ENCODE data around the gene CARS2.

Gene CARS2

DNA sequence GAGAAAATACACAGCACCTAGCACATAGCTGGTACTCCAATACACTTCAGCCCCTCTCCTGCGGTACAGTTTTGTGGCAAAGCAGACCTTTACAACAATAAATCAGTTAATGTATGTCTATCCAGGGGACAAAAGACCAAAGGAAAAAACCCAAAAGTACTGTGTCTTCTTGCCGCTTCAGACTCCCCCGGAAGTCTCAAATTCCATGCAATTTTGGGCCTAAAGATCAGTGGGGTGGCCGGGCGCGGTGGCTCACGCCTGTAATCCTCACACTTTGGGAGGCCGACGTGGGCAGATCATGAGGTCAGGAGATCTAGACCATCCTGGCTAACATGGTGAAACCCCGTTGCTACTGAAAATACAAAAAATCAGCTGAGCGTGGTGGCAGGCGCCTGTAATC, 16.2 kb downstream of the CARS2 start:
- H3K4me3 ChIP-seq (ENCODE audit: low read depth, low read length): no peak overlapping the region
- TF ChIP-seq, protein P1, sequence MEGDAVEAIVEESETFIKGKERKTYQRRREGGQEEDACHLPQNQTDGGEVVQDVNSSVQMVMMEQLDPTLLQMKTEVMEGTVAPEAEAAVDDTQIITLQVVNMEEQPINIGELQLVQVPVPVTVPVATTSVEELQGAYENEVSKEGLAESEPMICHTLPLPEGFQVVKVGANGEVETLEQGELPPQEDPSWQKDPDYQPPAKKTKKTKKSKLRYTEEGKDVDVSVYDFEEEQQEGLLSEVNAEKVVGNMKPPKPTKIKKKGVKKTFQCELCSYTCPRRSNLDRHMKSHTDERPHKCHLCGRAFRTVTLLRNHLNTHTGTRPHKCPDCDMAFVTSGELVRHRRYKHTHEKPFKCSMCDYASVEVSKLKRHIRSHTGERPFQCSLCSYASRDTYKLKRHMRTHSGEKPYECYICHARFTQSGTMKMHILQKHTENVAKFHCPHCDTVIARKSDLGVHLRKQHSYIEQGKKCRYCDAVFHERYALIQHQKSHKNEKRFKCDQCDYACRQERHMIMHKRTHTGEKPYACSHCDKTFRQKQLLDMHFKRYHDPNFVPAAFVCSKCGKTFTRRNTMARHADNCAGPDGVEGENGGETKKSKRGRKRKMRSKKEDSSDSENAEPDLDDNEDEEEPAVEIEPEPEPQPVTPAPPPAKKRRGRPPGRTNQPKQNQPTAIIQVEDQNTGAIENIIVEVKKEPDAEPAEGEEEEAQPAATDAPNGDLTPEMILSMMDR (IDR thresholded peaks at IDR 0.05; ENCODE audit: low read depth, low read length): no peak
- TF ChIP-seq POLR2A (IDR thresholded peaks at IDR 0.05; ENCODE audit: extremely low read depth, insufficient read length) (no peak), MYC (IDR thresholded peaks at IDR 0.05; ENCODE audit: low read depth, low read length) (no peak)
- TF ChIP-seq, protein P2, sequence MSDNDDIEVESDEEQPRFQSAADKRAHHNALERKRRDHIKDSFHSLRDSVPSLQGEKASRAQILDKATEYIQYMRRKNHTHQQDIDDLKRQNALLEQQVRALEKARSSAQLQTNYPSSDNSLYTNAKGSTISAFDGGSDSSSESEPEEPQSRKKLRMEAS (IDR thresholded peaks at IDR 0.05; ENCODE audit: low read depth, low read length): no peak
- no peak for DNase-seq (ENCODE audit: low read depth)

DNA sequence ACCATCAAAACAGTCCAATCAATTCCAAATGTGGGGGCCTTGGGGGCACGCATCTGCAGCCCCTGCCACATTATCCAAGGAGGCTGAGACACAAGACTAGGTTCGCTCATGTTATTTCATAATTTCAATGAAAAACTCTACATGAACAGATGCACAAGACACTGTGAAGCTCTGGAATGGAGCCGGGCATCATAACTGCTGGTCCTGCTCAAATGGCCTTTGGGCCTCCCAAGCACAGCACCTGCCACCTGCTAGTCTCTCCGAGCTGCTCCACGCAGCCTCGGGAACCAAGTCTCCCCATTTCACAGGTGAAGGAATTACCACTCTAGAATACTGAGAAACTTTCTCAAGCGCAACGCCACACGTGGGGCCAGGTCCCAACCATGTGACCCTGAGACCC, 16.9 kb downstream of the CARS2 start:
- no peak for TF ChIP-seq MYC (IDR thresholded peaks at IDR 0.05; ENCODE audit: low read depth, low read length)
- TF ChIP-seq, protein P2 (IDR thresholded peaks at IDR 0.05; ENCODE audit: low read depth, low read length): no peak
- no peak for TF ChIP-seq POLR2A (IDR thresholded peaks at IDR 0.05; ENCODE audit: extremely low read depth, insufficient read length)
- TF ChIP-seq, protein P1 (IDR thresholded peaks at IDR 0.05; ENCODE audit: low read depth, low read length): no peak
- H3K4me3 ChIP-seq (ENCODE audit: low read depth, low read length): no peak overlapping the region
- DNase-seq (ENCODE audit: low read depth): no peak

DNA sequence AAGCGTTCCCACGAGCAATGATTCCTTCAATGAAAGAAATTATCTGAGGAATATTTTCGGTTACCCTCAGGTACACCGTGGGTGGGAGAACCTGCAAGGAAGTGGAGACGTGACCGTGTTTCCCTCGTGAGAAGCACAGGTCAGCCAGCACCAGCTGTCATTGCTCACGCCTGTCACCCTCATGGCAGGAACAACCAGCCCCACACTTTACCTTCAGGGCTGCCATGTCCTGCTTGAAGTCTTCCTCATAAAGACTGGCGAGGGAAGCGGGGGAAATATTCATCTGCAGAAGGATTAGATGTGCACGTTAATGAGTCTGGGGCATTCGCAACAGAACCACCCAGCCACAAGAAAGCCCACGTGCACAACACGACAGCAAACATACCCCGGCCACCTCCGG, 18.2 kb downstream of the CARS2 start:
- H3K4me3 ChIP-seq (ENCODE audit: low read depth, low read length): no peak overlapping the region
- TF ChIP-seq, protein P2 (IDR thresholded peaks at IDR 0.05; ENCODE audit: low read depth, low read length): no peak
- TF ChIP-seq, protein P1 (IDR thresholded peaks at IDR 0.05; ENCODE audit: low read depth, low read length): no peak
- TF ChIP-seq MYC (IDR thresholded peaks at IDR 0.05; ENCODE audit: low read depth, low read length) (no peak), POLR2A (IDR thresholded peaks at IDR 0.05; ENCODE audit: extremely low read depth, insufficient read length) (no peak)
- DNase-seq (ENCODE audit: low read depth): no peak

DNA sequence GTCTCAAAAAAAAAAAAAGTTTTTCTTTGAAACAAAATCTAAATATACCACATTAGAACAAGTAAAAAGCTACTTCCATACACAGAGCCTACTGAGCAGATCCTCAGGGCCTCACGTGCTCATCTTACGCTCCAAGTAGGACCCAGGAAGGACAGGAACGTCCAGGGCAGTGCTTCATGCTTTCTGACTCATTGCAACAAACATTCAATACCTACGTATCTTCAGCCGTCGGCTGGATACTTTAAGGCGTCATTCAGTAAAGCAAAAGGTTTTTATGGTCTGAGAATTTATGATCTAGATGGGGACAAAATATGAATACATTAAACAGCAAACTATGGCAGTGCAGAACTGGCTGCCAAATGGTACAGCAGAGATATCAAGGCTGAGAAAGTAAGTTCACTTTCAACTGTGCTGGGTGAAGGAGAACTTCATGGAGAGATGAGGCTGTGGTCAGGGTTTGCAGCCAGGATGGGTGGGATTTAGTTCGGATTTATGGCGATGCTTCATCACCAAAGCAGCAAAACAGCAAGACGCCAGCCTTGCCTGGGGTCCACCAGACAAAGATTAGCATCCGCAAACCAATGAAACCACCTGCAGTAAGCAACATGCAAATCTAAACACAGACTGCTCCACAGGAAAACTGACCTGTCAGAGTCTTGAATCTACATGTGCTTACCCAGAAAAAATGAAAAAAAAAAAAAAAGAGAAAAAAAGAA, 20.5 kb downstream of the CARS2 start:
- DNase-seq (ENCODE audit: low read depth): no peak
- TF ChIP-seq, protein P2 (IDR thresholded peaks at IDR 0.05; ENCODE audit: low read depth, low read length): no peak
- H3K4me3 ChIP-seq (ENCODE audit: low read depth, low read length): no peak overlapping the region

DNA sequence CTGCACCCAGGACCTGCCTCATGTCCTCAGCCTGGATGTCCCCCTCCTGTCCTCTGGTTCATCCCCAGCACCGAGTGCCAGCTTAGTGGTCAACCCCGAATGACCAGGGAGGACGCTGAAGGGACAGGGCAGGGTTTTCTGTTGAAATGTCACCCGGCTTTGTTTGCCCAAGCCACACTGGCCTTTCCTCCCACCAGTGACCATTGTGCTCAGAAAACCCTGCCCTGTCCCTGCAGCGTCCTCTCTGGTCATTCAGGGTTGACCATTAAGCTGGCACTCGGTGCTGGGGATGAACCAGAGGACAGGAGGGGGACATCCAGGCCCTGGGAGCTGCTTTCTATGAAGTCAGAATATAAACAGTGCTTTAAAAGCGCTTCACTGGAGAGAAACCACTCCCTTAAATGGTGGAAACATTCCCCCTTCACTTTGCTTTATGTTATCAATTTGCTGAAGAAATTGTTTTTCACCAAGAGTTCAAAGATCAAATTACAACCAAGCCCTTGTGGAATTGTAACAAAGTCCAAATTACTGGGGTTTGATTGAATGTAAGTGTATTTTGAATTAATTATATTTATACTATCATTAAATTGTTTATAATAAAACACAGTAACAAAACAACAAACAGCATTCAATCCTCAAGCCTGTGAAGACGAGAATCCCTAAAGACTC, 21.4 kb downstream of the CARS2 start:
- TF ChIP-seq, protein P1 (IDR thresholded peaks at IDR 0.05; ENCODE audit: low read depth, low read length): no peak
- TF ChIP-seq POLR2A (IDR thresholded peaks at IDR 0.05; ENCODE audit: extremely low read depth, insufficient read length) (no peak), MYC (IDR thresholded peaks at IDR 0.05; ENCODE audit: low read depth, low read length) (no peak)
- TF ChIP-seq, protein P2 (IDR thresholded peaks at IDR 0.05; ENCODE audit: low read depth, low read length): no peak
- H3K4me3 ChIP-seq (ENCODE audit: low read depth, low read length): no peak overlapping the region
- no peak for DNase-seq (ENCODE audit: low read depth)

DNA sequence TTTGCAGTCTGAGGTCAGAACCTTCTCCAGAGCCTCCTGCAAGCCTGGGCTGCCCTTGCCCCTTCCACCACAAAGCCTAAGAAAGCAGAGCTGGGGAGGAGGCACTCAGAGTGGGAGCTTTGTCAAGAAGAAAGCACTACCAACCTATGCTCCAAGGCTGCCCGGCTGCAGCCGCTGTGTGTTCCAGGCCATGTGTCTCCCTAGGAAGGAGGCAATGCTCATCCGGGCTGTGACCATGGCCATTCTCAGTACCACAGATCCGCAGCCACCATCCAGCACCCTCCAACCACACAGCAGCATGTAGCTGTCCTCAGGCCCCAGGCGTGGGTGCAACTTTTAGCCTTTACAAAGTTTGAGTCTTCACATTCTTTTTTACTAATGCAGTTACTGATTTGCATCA, 22.0 kb downstream of the CARS2 start:
- no peak for DNase-seq (ENCODE audit: low read depth)
- TF ChIP-seq MYC (IDR thresholded peaks at IDR 0.05; ENCODE audit: low read depth, low read length) (no peak), POLR2A (IDR thresholded peaks at IDR 0.05; ENCODE audit: extremely low read depth, insufficient read length) (no peak)
- TF ChIP-seq, protein P1 (IDR thresholded peaks at IDR 0.05; ENCODE audit: low read depth, low read length): no peak
- TF ChIP-seq, protein P2 (IDR thresholded peaks at IDR 0.05; ENCODE audit: low read depth, low read length): no peak
- H3K4me3 ChIP-seq (ENCODE audit: low read depth, low read length): no peak overlapping the region
